Left renal pelvis (tissue), 4 donors: ENCODE results near the gene MTA2. TPM values are rescaled to one million over a fixed set of nuclear protein-coding genes. Genes with fewer than 3 reads are reported as not detected.
"Not testable (repeated sequence)": the region's sequence is repeated elsewhere in the genome, so short reads cannot be mapped to it uniquely, and the experiment has no call there.

ENCODE experiments used
- DNase-seq, 4 donors: peaks; one replicate each; pipeline ENCODE4 v3.0.0-alpha.2; 2013; ENCODE audit warnings: low read depth in 4 of 4, low spot score in 3 of 4
- polyA plus RNA-seq, 4 donors: library from polyadenylated mRNA; unstranded; fragments of 120-200 nt; gene quantifications; one replicate each; pipeline ENCODE4 v1.2.1, GENCODE V29; 2013; ENCODE audit not compliant: insufficient read length in 4 of 4

Gene MTA2
- polyA plus RNA-seq, 4 donors: 83.7 to 106 (median 94.6) TPM

DNA sequence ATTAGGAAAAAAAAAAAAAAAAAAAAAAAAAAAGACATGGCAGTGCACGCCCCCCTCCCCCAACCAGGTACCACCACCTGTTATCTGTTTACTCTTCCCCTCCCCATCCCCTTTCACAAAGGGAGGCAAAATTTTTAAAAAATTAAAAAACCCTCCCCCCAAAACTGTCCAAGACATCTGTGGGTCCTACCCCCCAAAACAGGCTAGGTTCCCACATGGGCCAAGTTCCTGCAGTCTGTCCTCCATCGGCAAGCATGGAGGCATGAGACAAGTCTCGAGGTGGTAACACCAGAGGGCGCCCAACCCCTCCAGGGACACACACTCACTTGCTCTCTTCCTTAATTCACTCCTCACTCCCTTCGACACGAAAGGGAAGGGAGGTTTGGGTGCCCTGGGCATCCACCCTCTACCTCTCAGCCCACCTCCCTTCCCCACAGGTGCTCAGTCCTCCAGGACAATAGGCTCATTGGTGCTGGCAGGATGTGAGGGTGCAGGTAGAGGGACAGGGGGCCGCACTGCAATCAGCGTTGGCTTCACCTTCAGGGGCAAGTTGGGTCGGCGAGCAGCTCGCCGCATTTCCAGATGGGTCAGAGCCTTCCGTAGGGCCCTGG lies 8.1 kb downstream of the MTA2 start:
- no peak for DNase-seq

DNA sequence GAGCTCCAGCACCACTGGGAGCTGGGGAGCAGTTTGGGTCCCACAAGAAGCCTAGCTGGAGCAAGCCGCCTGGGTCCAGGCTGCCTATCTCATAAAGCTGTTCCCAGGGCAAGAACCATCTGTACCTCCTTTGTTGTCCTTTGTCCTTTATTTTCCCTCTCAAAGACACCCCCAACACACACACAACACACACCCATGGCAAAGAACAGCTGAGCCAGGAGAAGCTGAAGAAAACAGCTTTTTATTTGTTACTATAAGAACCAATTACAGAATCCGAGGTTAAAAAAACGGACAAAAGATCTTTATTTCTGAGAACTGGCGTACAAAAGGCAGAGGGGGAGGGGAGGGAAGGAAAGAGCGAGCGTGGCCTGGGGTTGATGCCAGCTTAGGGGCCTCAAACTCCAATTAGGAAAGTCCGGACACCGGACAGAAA lies 8.7 kb downstream of the MTA2 start:
- no peak for DNase-seq

DNA sequence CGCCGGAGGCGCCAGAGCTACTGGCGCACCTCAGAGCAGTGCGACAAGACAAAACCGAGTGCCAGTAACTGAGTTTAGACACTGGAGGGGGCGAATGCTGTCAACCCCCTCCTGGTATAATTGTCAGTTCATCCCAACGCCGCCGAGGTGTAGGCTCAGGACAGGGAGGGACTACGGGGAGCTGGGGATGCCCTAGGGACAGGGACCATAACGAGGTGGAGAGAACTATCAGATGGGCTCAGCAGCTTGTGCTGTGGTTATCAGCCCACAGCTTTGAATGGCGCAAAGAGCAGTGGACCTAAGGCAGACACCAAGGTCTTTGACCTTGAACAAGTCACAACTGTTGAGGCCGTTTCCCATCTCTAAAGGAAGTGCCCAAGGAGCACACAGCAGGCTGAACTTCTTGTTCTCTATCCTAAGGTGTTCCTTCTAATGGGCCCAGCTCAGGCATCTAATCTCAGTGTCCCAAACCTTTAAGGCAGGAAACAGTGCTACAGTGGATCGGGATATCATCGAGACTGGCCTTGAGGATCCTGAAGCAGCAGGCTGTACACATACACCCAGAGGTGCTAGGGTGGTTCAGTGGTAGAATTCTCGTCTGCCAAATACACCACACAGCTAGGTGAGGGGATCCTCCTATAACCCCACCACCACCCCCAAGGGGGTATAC lies 9.4 kb downstream of the MTA2 start:
- DNase-seq: no peak

DNA sequence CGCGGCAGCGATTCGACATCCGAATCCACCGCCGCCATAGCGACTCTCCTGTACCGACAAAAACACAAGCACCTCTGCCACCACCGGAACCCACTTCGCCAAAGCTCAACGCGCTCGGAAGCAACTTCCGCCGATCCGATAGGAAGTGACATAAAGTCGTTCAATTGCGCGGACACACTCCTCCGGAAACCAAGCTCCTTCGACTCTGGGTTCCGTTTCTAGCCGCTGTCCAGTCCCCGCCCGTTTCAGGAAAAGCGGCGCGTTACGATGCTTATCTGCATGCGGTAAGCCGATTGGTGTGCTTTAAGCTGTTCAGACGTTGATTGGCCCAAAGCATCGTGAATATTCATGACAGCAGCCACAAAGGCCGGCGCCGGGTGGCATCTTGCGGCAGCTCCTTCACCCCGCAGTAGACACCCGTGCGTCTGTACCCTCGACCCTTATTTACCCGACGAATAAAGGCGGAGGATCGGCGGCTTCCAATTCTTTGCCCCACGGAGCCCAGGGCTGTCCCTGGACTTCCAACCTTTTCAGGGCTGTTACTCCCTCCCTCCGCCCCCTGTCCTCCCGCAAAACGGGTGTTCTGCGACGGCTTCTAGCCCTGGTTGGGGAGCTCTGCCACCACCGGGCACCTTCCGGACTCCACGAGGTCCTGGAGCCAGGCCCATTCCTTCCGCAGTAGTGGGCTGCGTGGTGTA lies 10.1 kb downstream of the MTA2 start, which contains the start of gene TUT1:
Gene TUT1, minus strand, starts transcription at position 76 of the 698 bp plus-strand sequence. Its CDS starts 38 bp downstream, at position 38.
- peak; percentile 95 to 99 (median 97) for DNase-seq

DNA sequence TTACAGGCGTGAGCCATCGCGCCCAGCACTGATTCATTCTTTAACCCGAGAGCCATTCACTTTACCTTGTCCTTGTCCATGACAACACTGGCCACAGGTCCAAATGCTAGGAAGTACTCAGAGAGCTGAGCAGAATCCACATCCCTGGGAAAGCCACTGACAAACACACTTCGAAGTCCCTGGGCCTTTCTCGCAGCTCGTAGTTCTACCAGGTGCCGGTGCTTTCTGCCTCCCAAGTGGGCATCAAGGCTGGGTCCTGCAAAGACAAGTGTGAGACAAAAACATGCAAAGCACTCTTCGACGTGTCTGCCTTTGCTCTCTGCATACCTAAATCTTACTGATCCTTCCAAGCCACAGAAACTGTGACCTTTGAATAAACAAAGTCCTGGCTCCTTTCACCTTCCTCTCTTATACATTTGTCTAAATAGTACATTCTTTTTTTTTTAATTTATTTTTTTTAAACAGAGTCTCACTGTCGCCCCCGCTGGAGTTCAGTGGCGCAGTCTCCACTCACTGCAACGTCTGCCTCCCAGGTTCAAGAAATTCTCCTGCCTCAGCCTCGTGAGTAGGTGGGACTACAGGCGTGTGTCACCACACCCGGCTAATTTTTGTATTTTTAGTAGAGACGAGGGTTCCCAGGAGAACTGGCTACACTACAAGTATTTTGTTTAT lies 12.6 kb downstream of the MTA2 start:
- no peak for DNase-seq

DNA sequence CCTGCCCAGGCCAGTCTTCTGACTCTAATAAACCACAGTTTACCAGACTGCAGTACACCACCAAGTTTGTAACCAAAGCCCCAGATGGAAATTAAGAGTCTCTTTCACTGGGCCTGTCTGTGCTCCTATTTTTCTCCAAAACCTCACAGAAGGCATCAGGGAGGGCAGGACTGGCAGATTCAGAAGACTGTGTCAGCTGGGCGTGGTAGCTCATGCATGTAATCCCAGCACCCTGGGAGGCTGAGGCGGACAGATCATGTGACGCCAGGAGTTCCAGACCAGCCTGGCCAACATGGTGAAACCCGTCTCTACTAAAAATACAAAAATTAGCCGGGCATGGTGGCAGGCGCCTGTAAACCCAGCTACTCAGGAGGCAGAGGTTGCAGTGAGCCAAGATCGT lies 16.3 kb downstream of the MTA2 start:
- DNase-seq: not testable (repeated sequence)

DNA sequence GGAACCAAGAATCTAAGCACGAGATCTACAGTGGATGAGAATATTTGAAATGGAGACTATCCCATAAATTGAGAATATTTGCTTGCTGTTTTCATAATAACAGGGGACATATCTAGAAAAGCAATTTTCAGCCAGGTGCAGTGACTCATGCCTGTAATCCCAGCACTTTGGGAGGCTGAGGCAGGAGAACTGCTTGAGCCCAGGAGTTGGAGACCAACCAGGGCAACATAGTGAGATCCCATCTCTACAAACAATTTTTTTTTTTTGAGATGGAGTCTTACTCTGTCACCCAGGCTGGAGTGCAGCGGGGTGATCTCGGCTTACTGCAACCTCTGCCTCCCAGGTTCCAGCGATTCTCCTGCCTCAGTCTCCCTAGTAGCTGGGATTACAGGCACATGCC lies 19.9 kb downstream of the MTA2 start:
- DNase-seq: not testable (repeated sequence)

DNA sequence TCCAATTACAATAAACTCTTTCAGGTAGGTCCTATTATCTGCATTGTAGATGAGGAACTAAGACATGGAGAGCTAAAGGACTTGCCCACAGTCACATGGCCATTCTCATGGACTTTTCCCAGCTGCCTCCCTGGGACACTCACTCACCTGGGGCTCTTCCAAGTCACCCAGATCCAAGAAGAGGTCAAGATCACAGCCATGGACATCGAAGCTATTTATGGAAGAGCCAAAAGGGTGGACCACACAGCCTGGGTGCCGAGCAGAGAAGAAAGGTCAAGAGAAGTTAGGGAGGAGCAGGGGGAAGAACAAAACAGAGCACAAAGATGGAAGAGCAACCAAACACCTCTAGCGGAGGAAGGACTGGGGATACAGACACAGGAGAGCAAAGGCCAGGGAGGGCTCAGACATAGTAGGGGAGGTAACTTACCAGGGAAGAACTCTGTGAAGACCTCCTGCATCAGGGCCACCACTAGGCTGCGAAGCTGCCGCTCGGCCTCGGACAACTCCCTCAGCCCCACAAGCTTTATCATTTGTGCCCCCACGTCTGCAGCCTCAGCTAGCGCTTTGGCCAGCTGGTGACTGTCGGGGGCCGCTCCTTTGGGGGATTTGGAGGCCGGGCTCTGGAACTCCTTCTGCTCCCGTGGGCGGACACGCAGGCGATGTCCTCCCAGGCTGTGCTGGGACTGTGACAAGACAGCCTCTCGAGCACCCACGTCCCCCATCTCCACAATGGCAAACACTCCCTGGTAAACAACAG lies 20.5 kb downstream of the MTA2 start:
- no peak for DNase-seq

DNA sequence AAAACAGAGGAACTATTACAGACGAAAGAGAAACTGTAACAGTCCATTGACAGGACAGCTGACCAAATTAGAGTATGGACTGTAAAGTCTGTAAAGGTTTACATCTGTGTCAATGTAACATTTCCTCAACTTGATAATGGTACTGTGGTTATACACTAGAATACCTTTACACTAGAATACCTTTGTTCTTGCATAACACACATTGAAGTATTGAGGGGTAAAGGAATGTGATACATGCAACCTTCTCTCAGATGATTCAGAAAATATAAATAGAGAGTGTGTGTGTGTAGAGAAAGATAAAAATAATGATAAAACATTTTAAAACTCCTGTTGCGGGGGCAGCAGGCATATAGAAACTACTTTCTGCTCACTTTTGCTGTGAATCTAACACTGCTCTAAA lies 22.4 kb downstream of the MTA2 start:
- DNase-seq: no peak

DNA sequence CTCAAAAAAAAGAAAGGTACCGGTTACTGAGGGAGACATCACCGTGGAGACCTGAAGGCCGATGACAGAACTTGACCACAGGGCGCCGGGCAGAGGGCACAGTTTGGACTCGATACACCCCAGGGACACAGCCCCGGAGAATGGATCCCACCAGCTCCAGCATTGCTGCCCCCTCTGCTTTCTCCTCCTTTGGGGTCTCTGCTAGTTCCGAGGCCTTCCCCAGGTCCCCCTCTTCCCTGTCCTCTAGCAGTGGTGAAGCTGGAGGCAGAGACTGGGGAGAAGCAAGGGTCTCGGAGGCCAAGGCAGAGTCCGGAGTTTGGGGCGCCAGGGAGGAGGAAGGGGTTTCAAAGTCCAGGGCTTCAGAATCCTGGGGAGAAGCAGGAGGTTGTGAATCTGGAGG lies 23.1 kb downstream of the MTA2 start:
- DNase-seq: no peak

DNA sequence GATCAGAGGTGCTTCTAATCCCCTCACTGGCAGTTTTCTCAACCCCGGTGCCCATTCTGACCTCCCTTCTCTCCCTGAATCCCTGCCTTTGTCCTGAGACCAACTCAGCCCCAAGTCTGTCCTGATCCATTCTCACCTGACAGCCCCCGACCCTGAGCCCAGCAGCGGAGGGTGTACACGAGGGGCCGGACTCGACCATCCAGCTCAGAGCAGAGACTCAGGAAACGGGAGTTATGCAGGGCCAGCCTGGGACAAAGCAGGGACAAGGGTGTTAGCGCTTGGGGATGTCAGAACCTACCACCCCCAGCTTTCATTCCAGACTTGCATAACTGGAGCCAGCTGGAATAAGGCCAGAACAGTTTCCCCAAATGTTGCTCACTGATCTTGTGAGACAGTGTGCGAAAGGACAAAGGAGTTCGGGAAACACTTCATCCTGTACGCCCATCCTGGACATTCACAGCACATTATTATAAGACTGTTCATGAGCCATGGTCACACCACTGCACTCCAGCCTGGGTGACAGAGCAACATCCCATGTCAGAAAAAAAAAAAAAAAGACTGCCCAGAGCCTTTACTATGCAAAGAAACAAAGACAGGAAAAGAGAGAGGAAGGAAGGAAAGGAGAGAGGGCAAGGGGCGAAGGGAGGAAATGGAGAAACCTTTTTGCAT lies 24.5 kb downstream of the MTA2 start:
- DNase-seq: no peak

DNA sequence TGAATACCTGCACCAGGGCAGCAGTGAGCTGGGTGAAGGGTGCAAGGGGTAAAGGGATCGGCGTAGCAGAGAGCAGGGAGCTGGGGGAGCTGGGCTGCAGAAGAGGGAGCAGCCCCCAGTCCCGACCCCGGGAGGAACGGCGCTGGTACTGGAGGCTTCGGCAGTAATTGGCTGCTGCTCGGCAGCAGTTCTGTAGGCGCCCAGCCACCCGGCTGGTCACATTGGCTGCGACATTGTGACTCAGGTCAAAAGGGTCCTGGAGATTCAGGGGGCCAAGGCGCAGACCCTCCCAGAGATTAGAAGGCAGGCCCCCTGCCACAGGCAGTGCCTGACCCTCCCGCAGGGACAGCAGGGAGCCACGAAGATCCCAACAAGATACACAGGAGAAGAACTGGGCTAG lies 25.8 kb downstream of the MTA2 start:
- DNase-seq: no peak

DNA sequence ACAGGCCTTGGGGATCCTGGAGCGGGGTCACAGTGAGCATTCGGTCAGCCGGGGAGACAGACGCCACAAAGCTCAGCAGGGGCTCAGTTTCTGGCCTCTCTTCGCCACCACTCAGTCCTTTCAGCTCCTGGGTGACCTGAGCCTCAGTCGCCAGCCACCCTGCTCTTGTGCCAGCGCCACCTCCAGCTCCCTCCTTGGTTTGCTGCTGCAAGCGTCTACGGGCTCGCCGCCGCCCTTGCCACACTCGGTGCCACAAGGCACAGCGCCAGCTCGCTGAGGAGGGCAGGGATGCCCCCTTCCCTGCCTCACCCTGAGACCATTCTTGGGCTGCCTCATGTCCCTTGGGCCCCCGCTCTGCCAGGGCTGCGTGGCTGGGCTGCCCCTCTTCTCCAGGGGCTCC lies 26.5 kb downstream of the MTA2 start:
- DNase-seq: no peak

DNA sequence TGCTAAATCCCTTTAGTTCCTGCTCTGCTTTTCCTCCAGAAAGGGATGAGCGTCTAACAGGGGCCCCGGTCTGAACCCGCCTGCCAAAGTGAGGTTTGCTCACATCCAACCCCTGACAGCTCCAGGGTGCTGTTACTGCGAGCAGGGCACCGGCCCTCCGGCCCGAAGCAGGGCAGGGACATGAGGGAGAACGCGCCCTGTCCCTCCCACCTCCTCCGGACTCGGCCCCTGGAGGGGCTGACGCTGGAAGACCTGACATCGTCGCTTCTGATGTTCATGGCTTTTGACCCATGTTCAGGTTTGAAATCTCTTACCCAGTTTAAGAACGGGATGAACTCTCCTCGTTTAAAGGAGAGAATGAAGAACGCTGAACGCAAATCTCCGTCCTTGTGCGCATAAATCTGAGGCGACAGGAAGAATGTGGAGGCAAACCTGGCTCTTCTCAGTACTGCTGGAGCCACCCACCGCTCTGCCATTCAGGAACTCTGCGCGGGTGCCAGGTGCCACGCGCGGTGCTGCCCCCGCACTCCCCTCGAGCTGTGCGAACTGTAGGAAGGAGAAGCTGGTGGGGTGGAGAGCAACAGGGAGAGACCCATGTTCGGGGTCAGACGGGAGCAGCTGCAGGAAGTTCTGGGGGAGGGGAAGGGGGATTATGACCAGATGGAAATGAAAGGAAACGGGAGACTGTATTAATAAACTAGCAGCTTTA lies 27.1 kb downstream of the MTA2 start:
- no peak for DNase-seq

DNA sequence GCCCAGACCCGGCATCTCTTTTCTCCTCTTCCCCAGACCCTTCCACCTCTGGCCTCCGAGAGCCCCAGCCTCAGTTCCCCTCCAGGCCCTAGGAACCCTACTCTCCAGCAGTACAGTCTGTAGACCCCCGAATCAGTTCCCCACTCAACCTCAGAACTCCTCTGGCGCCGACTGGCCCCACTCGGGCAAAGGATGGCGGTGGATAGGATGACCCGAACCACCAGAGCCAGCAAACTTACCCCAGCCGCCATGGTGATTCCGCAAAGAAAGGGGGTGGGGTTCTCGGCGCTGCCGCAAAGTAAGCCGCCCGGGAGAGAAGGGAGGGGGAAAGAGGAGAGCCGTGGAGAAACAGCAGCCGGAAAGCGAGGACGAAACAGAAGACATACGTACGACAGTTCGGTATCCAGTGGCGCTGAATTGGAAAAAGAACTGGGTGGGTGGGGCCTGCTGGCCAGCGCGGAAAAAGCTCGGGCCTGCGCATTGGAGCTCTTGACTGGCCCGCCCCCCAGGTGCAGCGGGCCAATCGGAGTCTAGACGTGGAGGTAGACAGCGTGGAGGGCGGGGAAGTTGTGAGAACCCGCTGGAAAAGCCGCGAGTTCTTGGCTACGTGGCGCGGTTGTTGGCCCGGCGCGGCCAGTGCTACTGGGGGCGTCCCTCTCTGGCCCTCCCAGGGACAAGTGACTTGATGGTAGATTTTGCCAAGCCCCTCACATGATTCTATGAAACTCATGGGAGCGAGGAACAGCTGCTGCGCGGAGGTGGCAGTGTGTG lies 27.9 kb downstream of the MTA2 start, which contains the start of gene EEF1G:
Gene EEF1G, minus strand, starts transcription at position 300 of the 771 bp plus-strand sequence. Its CDS starts 49 bp downstream, at position 251.
- peak; percentile 97 to 100 (median 98) for DNase-seq

DNA sequence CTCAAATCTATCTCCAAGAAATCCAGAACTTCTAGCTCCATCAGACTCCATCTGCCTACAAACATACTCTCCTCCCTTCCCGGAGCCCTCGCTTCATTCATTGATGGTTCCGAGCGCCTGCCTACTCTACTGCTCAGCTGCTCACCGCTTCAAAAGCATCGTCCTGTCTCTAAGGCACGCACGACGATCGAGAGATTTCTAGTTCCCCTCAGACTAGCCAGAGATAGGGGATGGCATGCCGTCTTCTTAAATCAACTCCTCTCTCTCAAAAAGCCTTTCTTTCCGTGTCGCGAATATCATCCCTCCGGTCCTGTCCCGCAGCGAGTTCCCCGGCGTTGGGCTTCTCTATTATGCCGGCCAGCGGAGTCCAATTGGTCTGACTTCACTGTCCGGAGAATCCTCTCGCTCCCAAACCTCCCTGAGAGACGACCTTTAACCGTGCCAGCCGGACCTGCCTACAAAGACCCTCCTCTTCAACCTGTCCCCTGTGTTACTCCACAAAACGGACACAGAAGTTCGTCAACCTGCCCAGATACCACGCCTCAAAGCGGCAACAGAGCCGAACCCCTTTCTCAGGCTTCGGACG lies 28.6 kb downstream of the MTA2 start:
- DNase-seq: no peak

DNA sequence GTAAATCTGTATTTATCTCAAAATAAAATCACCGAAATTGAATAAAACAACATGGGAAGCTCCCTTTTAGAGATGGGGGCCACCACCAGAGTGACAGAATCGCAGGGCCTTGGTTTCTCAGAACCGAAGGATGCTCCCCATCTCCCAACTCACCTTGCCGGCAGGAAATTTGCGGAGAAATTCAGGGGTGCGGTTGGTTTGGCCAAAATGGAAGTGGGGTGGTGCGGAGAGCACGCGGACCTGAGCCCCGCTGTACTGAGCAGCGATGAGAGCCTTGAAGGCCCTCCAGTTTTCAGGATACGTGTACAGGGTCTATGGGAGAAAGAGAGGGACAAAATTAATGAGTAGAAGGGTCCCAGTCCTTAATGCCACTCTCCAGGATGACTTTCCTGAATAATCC lies 29.2 kb downstream of the MTA2 start:
- DNase-seq: no peak

DNA sequence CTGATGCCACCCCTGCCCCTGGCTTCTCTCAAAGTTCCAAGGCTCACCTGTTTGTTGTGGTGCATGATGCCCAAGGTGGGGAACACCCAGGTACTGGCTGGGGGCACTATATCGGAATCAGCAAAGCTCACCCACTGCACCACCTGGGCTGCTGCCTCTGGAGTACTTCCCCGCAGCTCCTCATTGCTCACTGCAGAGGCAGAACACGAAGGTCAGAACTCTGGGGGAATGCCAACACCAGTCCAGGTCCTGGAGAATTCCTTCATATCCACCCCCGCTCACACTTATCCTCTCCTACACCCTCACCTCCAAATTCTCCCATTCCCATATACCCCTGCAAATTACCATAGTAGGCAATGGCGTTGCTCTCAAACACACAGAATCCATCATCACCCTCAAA lies 30.2 kb downstream of the MTA2 start:
- not testable (repeated sequence) for DNase-seq
